ENCODE data around the gene HLA-A.
"Not testable (repeated sequence)": the region's sequence is repeated elsewhere in the genome, so short reads cannot be mapped to it uniquely, and the experiment has no call there.

Gene HLA-A

GRCh38 chr6:29963697-29964096 lies 21.4 kb downstream of the HLA-A start:
- DNase-seq, result not testable (repeated sequence)

- DNase-seq, result no peak
Observed at GRCh38 chr6:29964518-29964886, 22.2 kb downstream of the HLA-A start.

- peak; percentile 67 for DNase-seq
Observed at GRCh38 chr6:29964887-29965562, 22.7 kb downstream of the HLA-A start.

- DNase-seq, result no peak
Observed at GRCh38 chr6:29965563-29965872, 23.2 kb downstream of the HLA-A start.

GRCh38 chr6:29965873-29966601 lies 23.7 kb downstream of the HLA-A start:
- DNase-seq, result peak; percentile 60

GRCh38 chr6:29967379-29968010 lies 25.2 kb downstream of the HLA-A start:
- no peak for DNase-seq

- no peak for DNase-seq
Observed at GRCh38 chr6:29968130-29968529, 25.8 kb downstream of the HLA-A start.

- DNase-seq, result no peak
Observed at GRCh38 chr6:29968905-29969304, 26.6 kb downstream of the HLA-A start.

- DNase-seq, result no peak
Observed at GRCh38 chr6:29970711-29971110, 28.4 kb downstream of the HLA-A start.

- DNase-seq, result no peak
Observed at GRCh38 chr6:29974901-29975560, 32.7 kb downstream of the HLA-A start.

GRCh38 chr6:29975561-29975907 lies 33.2 kb downstream of the HLA-A start:
- DNase-seq, result no peak

GRCh38 chr6:29976253-29976587 lies 33.9 kb downstream of the HLA-A start:
- DNase-seq, result no peak

- DNase-seq, result peak; percentile 52
Observed at GRCh38 chr6:29976588-29977424, 34.5 kb downstream of the HLA-A start.

GRCh38 chr6:29977425-29977727 lies 35.0 kb downstream of the HLA-A start:
- DNase-seq, result no peak

- DNase-seq, result not testable (repeated sequence)
Observed at GRCh38 chr6:29980013-29980412, 37.7 kb downstream of the HLA-A start.

GRCh38 chr6:29980511-29980910 lies 38.2 kb downstream of the HLA-A start:
- no peak for DNase-seq

GRCh38 chr6:29981211-29981812 lies 39.0 kb downstream of the HLA-A start:
- DNase-seq, result no peak

GRCh38 chr6:29982097-29982496 lies 39.8 kb downstream of the HLA-A start:
- no peak for DNase-seq

- DNase-seq, result no peak
Observed at GRCh38 chr6:29984232-29984631, 41.9 kb downstream of the HLA-A start.

GRCh38 chr6:29984992-29985391 lies 42.7 kb downstream of the HLA-A start:
- DNase-seq, result no peak

GRCh38 chr6:29986179-29986781 lies 43.9 kb downstream of the HLA-A start:
- DNase-seq, result no peak

GRCh38 chr6:29989211-29989610 lies 46.9 kb downstream of the HLA-A start:
- DNase-seq, result no peak
